ENCODE measurements around the gene HARS1.

The HARS1 gene

Small RNA genes within 50 kb of the gene (small RNA-seq; reads per million reads assigned to genes)
- gene VTRNA1-1 (ENCODE audit: low read depth), result 347 reads per million, percentile 95 among the genes with 10 or more reads in this experiment
- gene VTRNA1-2 (ENCODE audit: low read depth), result 73.6 reads per million, percentile 92 among the genes with 10 or more reads in this experiment
- gene VTRNA1-3 (ENCODE audit: low read depth), result 30.2 reads per million, percentile 89 among the genes with 10 or more reads in this experiment
